ENCODE measurements around the gene TEKTIP1. TPM values are rescaled to one million over a fixed set of nuclear protein-coding genes. Genes with fewer than 3 reads are reported as not detected.

Gene TEKTIP1
- polyA plus RNA-seq, 1 donor from 2014 or later, result not detected

DNA sequence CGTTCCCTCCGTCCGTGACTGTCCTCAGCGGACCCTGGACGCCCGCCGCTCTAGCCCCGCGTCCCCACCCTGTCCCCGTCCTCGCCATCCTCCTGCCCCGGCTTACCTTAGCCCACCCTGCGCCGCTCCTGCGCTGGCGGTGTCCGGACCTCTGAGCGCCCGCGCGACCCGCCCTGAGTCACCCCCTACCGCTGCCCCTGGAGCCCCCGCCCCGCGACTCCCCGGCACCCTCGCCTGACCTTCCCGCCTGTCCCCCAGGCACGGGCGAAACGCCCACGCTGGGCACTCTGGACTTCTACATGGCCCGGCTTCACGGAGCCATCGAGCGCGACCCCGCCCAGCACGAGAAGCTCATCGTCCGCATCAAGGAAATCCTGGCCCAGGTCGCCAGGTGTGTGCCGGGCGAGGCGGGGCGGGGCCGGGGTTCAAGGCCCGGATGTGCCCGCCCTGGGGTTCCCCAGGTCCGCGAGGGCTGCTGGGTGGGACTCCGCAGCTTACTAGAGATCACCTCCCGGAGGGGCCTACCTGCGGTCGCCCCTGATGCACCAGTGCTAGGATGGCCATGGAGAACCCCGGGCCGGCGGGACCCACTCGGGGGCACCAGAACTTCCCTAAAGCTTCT, 38.9 kb downstream of the TEKTIP1 start:
- H4K20me1 ChIP-seq (ENCODE audit: insufficient read depth), result no peaks in the 10 kb centered on the region

DNA sequence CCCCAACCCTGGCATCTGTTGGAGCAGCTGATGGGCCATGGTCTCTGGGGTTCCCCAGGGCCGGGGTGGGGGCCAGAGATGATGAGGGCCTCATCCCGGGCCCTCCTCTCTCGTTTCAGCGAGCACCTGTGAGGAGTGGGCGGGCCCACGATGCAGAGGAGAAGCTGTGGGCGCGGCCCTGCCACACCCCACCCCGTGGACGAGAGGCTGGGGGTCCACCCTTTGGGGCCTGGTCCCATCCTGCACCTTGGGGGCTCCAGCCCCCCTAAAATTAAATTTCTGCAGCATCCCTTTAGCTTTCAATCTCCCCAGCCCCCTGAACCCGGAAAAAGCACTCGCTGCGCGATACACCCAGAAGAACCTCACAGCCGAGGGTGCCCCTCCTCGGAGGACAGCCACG, 39.4 kb downstream of the TEKTIP1 start:
- Histone ChIP-seq H3K4me3 (ENCODE audit: low read length) (no peak overlapping the region), H3K27me3 (ENCODE audit: insufficient read depth, low read depth, low read length) (no peaks in the 10 kb centered on the region), H3K27ac (ENCODE audit: low read length) (no peak overlapping the region), H3K9me3 (ENCODE audit: low read length) (no peaks in the 10 kb centered on the region), H3K79me2 (replicated peaks; ENCODE audit: insufficient read depth, low read length) (no peaks in the 10 kb centered on the region), H2AFZ (ENCODE audit: low read depth, low read length) (no peak overlapping the region), H3K36me3 (ENCODE audit: insufficient read depth, low read length) (no peaks in the 10 kb centered on the region), H4K20me1 (ENCODE audit: insufficient read depth) (no peaks in the 10 kb centered on the region), H3K9me2 (ENCODE audit: insufficient read depth, low read length) (no peaks in the 10 kb centered on the region), H3K9ac (ENCODE audit: low read length) (no peak overlapping the region), H3F3A (ENCODE audit: insufficient read depth, low read length, poor library complexity, severe bottlenecking) (no peaks in the 10 kb centered on the region), H3K4me2 (ENCODE audit: low read length) (no peak overlapping the region)
- TF ChIP-seq EZH2 (IDR thresholded peaks at IDR 0.05; ENCODE audit: borderline replicate concordance, insufficient read depth, low read length, poor library complexity, severe bottlenecking), result no peak
- no peak for TF ChIP-seq SMC3 (conservative IDR thresholded peaks at IDR 0.05; ENCODE audit: poor library complexity)
- no peak for TF ChIP-seq REST (IDR thresholded peaks at IDR 0.05; ENCODE audit: borderline replicate concordance)
- no peak for TF ChIP-seq RAD21 (conservative IDR thresholded peaks at IDR 0.05)
- no peak for TF ChIP-seq TAF1 (IDR thresholded peaks at IDR 0.05; ENCODE audit: low read depth)
- TF ChIP-seq EP300 (conservative IDR thresholded peaks at IDR 0.05; ENCODE audit: poor library complexity, severe bottlenecking), result no peak
- TF ChIP-seq, protein P1, sequence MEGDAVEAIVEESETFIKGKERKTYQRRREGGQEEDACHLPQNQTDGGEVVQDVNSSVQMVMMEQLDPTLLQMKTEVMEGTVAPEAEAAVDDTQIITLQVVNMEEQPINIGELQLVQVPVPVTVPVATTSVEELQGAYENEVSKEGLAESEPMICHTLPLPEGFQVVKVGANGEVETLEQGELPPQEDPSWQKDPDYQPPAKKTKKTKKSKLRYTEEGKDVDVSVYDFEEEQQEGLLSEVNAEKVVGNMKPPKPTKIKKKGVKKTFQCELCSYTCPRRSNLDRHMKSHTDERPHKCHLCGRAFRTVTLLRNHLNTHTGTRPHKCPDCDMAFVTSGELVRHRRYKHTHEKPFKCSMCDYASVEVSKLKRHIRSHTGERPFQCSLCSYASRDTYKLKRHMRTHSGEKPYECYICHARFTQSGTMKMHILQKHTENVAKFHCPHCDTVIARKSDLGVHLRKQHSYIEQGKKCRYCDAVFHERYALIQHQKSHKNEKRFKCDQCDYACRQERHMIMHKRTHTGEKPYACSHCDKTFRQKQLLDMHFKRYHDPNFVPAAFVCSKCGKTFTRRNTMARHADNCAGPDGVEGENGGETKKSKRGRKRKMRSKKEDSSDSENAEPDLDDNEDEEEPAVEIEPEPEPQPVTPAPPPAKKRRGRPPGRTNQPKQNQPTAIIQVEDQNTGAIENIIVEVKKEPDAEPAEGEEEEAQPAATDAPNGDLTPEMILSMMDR (IDR thresholded peaks at IDR 0.05; ENCODE audit: poor library complexity, severe bottlenecking), result no peak

More for the DNA sequence above, 38.9 kb downstream of the TEKTIP1 start:
- no peak overlapping the region for H3K4me2 ChIP-seq (ENCODE audit: low read length)
- H3K36me3 ChIP-seq (ENCODE audit: insufficient read depth, low read length), result no peaks in the 10 kb centered on the region
- H3F3A ChIP-seq (ENCODE audit: insufficient read depth, low read length, poor library complexity, severe bottlenecking), result no peaks in the 10 kb centered on the region
- no peaks in the 10 kb centered on the region for H3K79me2 ChIP-seq (replicated peaks; ENCODE audit: insufficient read depth, low read length)
- H3K9me2 ChIP-seq (ENCODE audit: insufficient read depth, low read length), result no peaks in the 10 kb centered on the region
- H3K4me3 ChIP-seq (ENCODE audit: low read length), result no peak overlapping the region
- H2AFZ ChIP-seq (ENCODE audit: low read depth, low read length), result no peak overlapping the region
- H3K27me3 ChIP-seq (ENCODE audit: insufficient read depth, low read depth, low read length), result no peaks in the 10 kb centered on the region
- no peaks in the 10 kb centered on the region for H3K9me3 ChIP-seq (ENCODE audit: low read length)
- no peak overlapping the region for H3K9ac ChIP-seq (ENCODE audit: low read length)
- H3K27ac ChIP-seq (ENCODE audit: low read length), result no peak overlapping the region
- TF ChIP-seq REST (IDR thresholded peaks at IDR 0.05; ENCODE audit: borderline replicate concordance), result no peak
- TF ChIP-seq RAD21 (conservative IDR thresholded peaks at IDR 0.05), result no peak
- TF ChIP-seq SMC3 (conservative IDR thresholded peaks at IDR 0.05; ENCODE audit: poor library complexity), result no peak
- no peak for TF ChIP-seq EZH2 (IDR thresholded peaks at IDR 0.05; ENCODE audit: borderline replicate concordance, insufficient read depth, low read length, poor library complexity, severe bottlenecking)
- TF ChIP-seq, protein P1 (IDR thresholded peaks at IDR 0.05; ENCODE audit: poor library complexity, severe bottlenecking), result no peak
- no peak for TF ChIP-seq EP300 (conservative IDR thresholded peaks at IDR 0.05; ENCODE audit: poor library complexity, severe bottlenecking)
- TF ChIP-seq MXI1 (conservative IDR thresholded peaks at IDR 0.05; ENCODE audit: poor library complexity, severe bottlenecking), result no peak
- TF ChIP-seq POLR2AphosphoS5 (IDR thresholded peaks at IDR 0.05), result no peak
- TF ChIP-seq TAF1 (IDR thresholded peaks at IDR 0.05; ENCODE audit: low read depth), result no peak

Measured in neural cell (in vitro differentiated cells).